ELR (cell line): ENCODE measurements around the gene LIMK2.

Source experiments
- DNase-seq: peaks from one replicate; pipeline ENCODE4 v3.0.0-alpha.2; 2015; ENCODE audit warnings: low read depth

LIMK2 gene

GRCh38 chr22:31272522-31273446 is 60.7 kb downstream of the LIMK2 start:
- DNase-seq: peak; percentile 77

- DNase-seq: no peak
Observed at GRCh38 chr22:31274017-31274416, 61.9 kb downstream of the LIMK2 start.

- DNase-seq: no peak
Observed at GRCh38 chr22:31275018-31275417, 62.9 kb downstream of the LIMK2 start.

- no peak for DNase-seq
Observed at GRCh38 chr22:31275576-31275975, 63.5 kb downstream of the LIMK2 start.

- DNase-seq: no peak
Observed at GRCh38 chr22:31276426-31277167, 64.5 kb downstream of the LIMK2 start.

GRCh38 chr22:31277741-31278140 is 65.6 kb downstream of the LIMK2 start:
- DNase-seq: no peak

- no peak for DNase-seq
Observed at GRCh38 chr22:31278151-31278621, 66.1 kb downstream of the LIMK2 start.

GRCh38 chr22:31278626-31279326 is 66.7 kb downstream of the LIMK2 start:
- no peak for DNase-seq

- no peak for DNase-seq
Observed at GRCh38 chr22:31279327-31279669, 67.2 kb downstream of the LIMK2 start.

- DNase-seq: no peak
Observed at GRCh38 chr22:31279821-31280505, 67.9 kb downstream of the LIMK2 start.

GRCh38 chr22:31281733-31282132 is 69.6 kb downstream of the LIMK2 start:
- DNase-seq: no peak

- no peak for DNase-seq
Observed at GRCh38 chr22:31282748-31283468, 70.8 kb downstream of the LIMK2 start.

GRCh38 chr22:31284281-31285155 is 72.4 kb downstream of the LIMK2 start:
- no peak for DNase-seq

- no peak for DNase-seq
Observed at GRCh38 chr22:31286360-31287255, 74.5 kb downstream of the LIMK2 start.

- DNase-seq: no peak
Observed at GRCh38 chr22:31287818-31288495, 75.9 kb downstream of the LIMK2 start.

- no peak for DNase-seq
Observed at GRCh38 chr22:31288496-31289240, 76.6 kb downstream of the LIMK2 start.

GRCh38 chr22:31289344-31289743 is 77.2 kb downstream of the LIMK2 start:
- no peak for DNase-seq
